ENCODE measurements around the gene PYROXD2. TPM values are rescaled to one million over a fixed set of nuclear protein-coding genes. Genes with fewer than 3 reads are reported as not detected.
A peak's percentile ranks its signal among the peaks of the same experiment; 100 is the strongest.

Gene PYROXD2
- total and polyA plus RNA-seq, 10 of the 15 experiments (the other 5 are each of a cell fraction or from before 2014, with no cell fraction given) = 4.8 to 15.8 (median 11.1) TPM

DNA sequence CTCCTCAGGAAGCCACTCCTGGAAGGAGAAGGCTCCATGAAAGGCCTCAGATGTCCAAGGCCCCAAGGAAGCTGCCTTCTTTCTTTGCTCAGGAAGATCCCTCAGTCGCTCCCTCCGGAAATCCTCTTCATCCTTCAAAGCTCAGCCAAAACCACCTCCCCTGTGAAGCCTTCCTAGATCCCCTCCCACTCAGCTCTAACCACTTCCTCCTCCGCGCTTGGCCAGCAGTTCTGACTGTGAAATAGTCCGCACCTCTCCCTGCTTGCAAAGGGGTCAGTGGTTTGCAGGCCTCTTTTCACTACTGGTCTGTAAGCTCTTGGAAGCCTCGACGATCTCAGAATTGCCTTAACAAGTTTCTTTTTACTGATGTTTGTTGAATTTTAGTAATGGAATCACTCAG is 23.9 kb downstream of the PYROXD2 start:
- Histone ChIP-seq H2AFZ (ENCODE audit: control insufficient read depth, low read depth, low read length) (peak overlapping the region; percentile 9), H3K9ac (ENCODE audit: control insufficient read depth, insufficient read depth, low read length) (no peak overlapping the region), H3K27ac (ENCODE audit: control insufficient read depth, insufficient read depth) (peak overlapping the region; percentile 33), H3K4me1 (ENCODE audit: control insufficient read depth, insufficient read depth, low read length) (peaks cover 16% of the 10 kb centered on the region), H3K36me3 (ENCODE audit: control insufficient read depth in 2 of 2, insufficient read depth in 2 of 2, low read length in 1 of 2) (no peaks in the 10 kb centered on the region), H3K4me2 (ENCODE audit: control insufficient read depth, insufficient read depth) (peak overlapping the region; percentile 34; the same call in 1 of the 2 replicates), H3K27me3 (replicated peaks in 1 of 2; ENCODE audit: control insufficient read depth in 2 of 2, insufficient read depth in 2 of 2, low read length in 1 of 2) (no peaks in the 10 kb centered on the region), H3K4me3 (no peak overlapping the region), H3K9me3 (replicated peaks; ENCODE audit: control insufficient read depth, insufficient read depth, low read length) (no peaks in the 10 kb centered on the region; the same call in 2 of the 3 replicates), H4K20me1 (ENCODE audit: control insufficient read depth, insufficient read depth) (no peaks in the 10 kb centered on the region), H3K79me2 (ENCODE audit: control insufficient read depth, insufficient read depth, low read length) (no peaks in the 10 kb centered on the region)
- ATAC-seq (peak; percentile 66), FAIRE-seq (peak; percentile 54), DNase-seq (ENCODE audit: low read depth, low spot score) (no peak)
- BruUV-seq (replicated peaks) = no TSS peak
- TF ChIP-seq IKZF2 (IDR thresholded peaks at IDR 0.05) = peak; percentile 18 to 25; a peak in 1 of 4 replicates
- peak; percentile 72 for TF ChIP-seq SPI1 (IDR thresholded peaks at IDR 0.05; ENCODE audit: borderline replicate concordance, insufficient read depth, low read depth, low read length)
- TF ChIP-seq CBFB (IDR thresholded peaks at IDR 0.05; ENCODE audit: low read depth) = 0 out of 2 replicates have a peak, but pooled peaks have one; percentile 32
- TF ChIP-seq IKZF1 (conservative IDR thresholded peaks at IDR 0.05) = peak; percentile 32; the same call in 1 of the 2 replicates
- no peak for TF ChIP-seq TARDBP (IDR thresholded peaks at IDR 0.05; ENCODE audit: borderline replicate concordance)
- peak; percentile 90 for TF ChIP-seq RUNX3 (IDR thresholded peaks at IDR 0.05; ENCODE audit: low read length)
- TF ChIP-seq, protein P1, sequence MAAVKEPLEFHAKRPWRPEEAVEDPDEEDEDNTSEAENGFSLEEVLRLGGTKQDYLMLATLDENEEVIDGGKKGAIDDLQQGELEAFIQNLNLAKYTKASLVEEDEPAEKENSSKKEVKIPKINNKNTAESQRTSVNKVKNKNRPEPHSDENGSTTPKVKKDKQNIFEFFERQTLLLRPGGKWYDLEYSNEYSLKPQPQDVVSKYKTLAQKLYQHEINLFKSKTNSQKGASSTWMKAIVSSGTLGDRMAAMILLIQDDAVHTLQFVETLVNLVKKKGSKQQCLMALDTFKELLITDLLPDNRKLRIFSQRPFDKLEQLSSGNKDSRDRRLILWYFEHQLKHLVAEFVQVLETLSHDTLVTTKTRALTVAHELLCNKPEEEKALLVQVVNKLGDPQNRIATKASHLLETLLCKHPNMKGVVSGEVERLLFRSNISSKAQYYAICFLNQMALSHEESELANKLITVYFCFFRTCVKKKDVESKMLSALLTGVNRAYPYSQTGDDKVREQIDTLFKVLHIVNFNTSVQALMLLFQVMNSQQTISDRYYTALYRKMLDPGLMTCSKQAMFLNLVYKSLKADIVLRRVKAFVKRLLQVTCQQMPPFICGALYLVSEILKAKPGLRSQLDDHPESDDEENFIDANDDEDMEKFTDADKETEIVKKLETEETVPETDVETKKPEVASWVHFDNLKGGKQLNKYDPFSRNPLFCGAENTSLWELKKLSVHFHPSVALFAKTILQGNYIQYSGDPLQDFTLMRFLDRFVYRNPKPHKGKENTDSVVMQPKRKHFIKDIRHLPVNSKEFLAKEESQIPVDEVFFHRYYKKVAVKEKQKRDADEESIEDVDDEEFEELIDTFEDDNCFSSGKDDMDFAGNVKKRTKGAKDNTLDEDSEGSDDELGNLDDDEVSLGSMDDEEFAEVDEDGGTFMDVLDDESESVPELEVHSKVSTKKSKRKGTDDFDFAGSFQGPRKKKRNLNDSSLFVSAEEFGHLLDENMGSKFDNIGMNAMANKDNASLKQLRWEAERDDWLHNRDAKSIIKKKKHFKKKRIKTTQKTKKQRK (IDR thresholded peaks at IDR 0.05; ENCODE audit: low read depth, low read length) = no peak
- TF ChIP-seq, protein P2, sequence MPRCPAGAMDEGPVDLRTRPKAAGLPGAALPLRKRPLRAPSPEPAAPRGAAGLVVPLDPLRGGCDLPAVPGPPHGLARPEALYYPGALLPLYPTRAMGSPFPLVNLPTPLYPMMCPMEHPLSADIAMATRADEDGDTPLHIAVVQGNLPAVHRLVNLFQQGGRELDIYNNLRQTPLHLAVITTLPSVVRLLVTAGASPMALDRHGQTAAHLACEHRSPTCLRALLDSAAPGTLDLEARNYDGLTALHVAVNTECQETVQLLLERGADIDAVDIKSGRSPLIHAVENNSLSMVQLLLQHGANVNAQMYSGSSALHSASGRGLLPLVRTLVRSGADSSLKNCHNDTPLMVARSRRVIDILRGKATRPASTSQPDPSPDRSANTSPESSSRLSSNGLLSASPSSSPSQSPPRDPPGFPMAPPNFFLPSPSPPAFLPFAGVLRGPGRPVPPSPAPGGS (IDR thresholded peaks at IDR 0.05; ENCODE audit: borderline replicate concordance, insufficient read depth, low read depth, low read length, poor library complexity, severe bottlenecking) = no peak
- TF ChIP-seq ETV6 (conservative IDR thresholded peaks at IDR 0.05 in 1 of 2, IDR thresholded peaks at IDR 0.05 in 1 of 2; ENCODE audit: borderline replicate concordance in 1 of 2, low read depth in 1 of 2) = peak in 1 of 2 experiments; percentile 37; a peak in 1 of 4 replicates
- TF ChIP-seq FOXK2 (IDR thresholded peaks at IDR 0.05) = no peak
- 0 out of 3 replicates have a peak, but pooled peaks of 1 of the 2 experiments have one; percentile 44 for TF ChIP-seq EGR1 (IDR thresholded peaks at IDR 0.05; ENCODE audit: borderline replicate concordance in 1 of 2, low read depth in 2 of 2, low read length in 2 of 2)
- peak; percentile 87 for TF ChIP-seq EED (IDR thresholded peaks at IDR 0.05; ENCODE audit: low read depth)
- ChIA-PET CTCF (no interaction called here), SMC1A (ENCODE audit: uncharacterized antibody, unreplicated experiment) (interaction anchor here (0.9 to 1.3 kb wide), 2 partner anchors 22 to 34 kb away, joined by 3 to 4 read pairs; no protein-coding TSS in a partner anchor), RAD21 (ENCODE audit: unreplicated experiment) (no interaction called here), POLR2A (no interaction called here)
- 4% methylated on average over 7 of the region's 7 CpGs for WGBS (ENCODE audit: insufficient coverage, insufficient replicate concordance, low lambda C conversion rate, missing lambda C conversion rate)
- in situ Hi-C loops (cut with MboI) = no loop called here
- intact Hi-C loops (cut with micrococcal nuclease; ENCODE audit: unreplicated experiment) = loop anchor here (5.0 kb wide), 1 partner anchor 219 kb away; no protein-coding TSS in a partner anchor

All from GM12878 (cell line).